ENCODE results near the gene CROT. TPM values are rescaled to one million over a fixed set of nuclear protein-coding genes. Genes with fewer than 3 reads are reported as not detected.

Gene CROT
- total and polyA plus RNA-seq, 9 donors = 8.0 to 21.8 (median 16.1) TPM

GRCh38 chr7:87404674-87405073 lies 59.2 kb downstream of the CROT start:
- TF ChIP-seq EP300 (IDR thresholded peaks at IDR 0.05) (no peak), CTCF (IDR thresholded peaks at IDR 0.05) (no peak), POLR2A (IDR thresholded peaks at IDR 0.05) (no peak)
- Histone ChIP-seq H3K4me3 (no peak overlapping the region), H3K27ac (no peak overlapping the region), H3K27me3 (no peaks in the 10 kb centered on the region), H3K4me1 (ENCODE audit: insufficient read depth) (no peaks in the 10 kb centered on the region), H3K36me3 (no peaks in the 10 kb centered on the region), H3K9me3 (no peaks in the 10 kb centered on the region)
- intact Hi-C loops (cut with DNase I) = no loop called here
- no peak for DNase-seq

- WGBS, 3 donors = 94 to 100% (median 98%) methylated on average over 1 of the region's 1 CpG
- Histone ChIP-seq H3K27me3 (no peaks in the 10 kb centered on the region), H3K27ac (no peak overlapping the region), H3K4me1 (ENCODE audit: insufficient read depth) (no peaks in the 10 kb centered on the region), H3K9me3 (no peaks in the 10 kb centered on the region), H3K4me3 (no peak overlapping the region), H3K36me3 (no peaks in the 10 kb centered on the region)
- no peak for TF ChIP-seq POLR2A (IDR thresholded peaks at IDR 0.05)
- TF ChIP-seq CTCF (IDR thresholded peaks at IDR 0.05) = no peak
- TF ChIP-seq EP300 (IDR thresholded peaks at IDR 0.05) = no peak
- DNase-seq = no peak
- intact Hi-C loops (cut with DNase I) = no loop called here
Observed at GRCh38 chr7:87411186-87411585, 65.7 kb downstream of the CROT start.

- TF ChIP-seq POLR2A (IDR thresholded peaks at IDR 0.05) (no peak), EP300 (IDR thresholded peaks at IDR 0.05) (no peak), CTCF (IDR thresholded peaks at IDR 0.05) (no peak)
- no peak for DNase-seq
- Histone ChIP-seq H3K4me3 (no peak overlapping the region), H3K4me1 (ENCODE audit: insufficient read depth) (no peaks in the 10 kb centered on the region), H3K36me3 (no peaks in the 10 kb centered on the region), H3K27me3 (no peaks in the 10 kb centered on the region), H3K27ac (no peak overlapping the region), H3K9me3 (no peaks in the 10 kb centered on the region)
- 57 to 63% (median 62%) methylated on average over 1 of the region's 1 CpG for WGBS, 3 donors
- intact Hi-C loops (cut with DNase I) = no loop called here
Observed at GRCh38 chr7:87413029-87413428, 67.6 kb downstream of the CROT start.

GRCh38 chr7:87413951-87414793 lies 68.7 kb downstream of the CROT start:
- Histone ChIP-seq H3K4me1 (ENCODE audit: insufficient read depth) (no peaks in the 10 kb centered on the region), H3K27me3 (no peaks in the 10 kb centered on the region), H3K4me3 (no peak overlapping the region), H3K9me3 (no peaks in the 10 kb centered on the region), H3K36me3 (no peaks in the 10 kb centered on the region), H3K27ac (no peak overlapping the region)
- WGBS, 3 donors = 72 to 76% (median 72%) methylated on average over 4 of the region's 4 CpGs
- TF ChIP-seq CTCF (IDR thresholded peaks at IDR 0.05) = no peak
- no peak for TF ChIP-seq EP300 (IDR thresholded peaks at IDR 0.05)
- TF ChIP-seq POLR2A (IDR thresholded peaks at IDR 0.05) = no peak
- DNase-seq = no peak
- intact Hi-C loops (cut with DNase I) = loop anchor here in 1 of 4 donors (2.0 kb wide), 1 partner anchor 101 kb away; no protein-coding TSS in a partner anchor

Data from ovary (tissue), 9 donors.